ENCODE measurements around the gene POLR1A. TPM values are rescaled to one million over a fixed set of nuclear protein-coding genes. Genes with fewer than 3 reads are reported as not detected.
A peak's percentile ranks its signal among the peaks of the same experiment; 100 is the strongest.

The POLR1A gene
- total and polyA plus RNA-seq, 2 of the 13 experiments (the other 11 are each of a cell fraction or from before 2014, with no cell fraction given) = 7.2 to 39.9 TPM

GRCh38 chr2:86105969-86106945 lies 571 bp upstream of the POLR1A start, which contains the start of gene PTCD3 (continued):
- TF ChIP-seq MTERF4 (CRISPR knock-in tag; IDR thresholded peaks at IDR 0.05) (0 out of 2 replicates have a peak, but pooled peaks have one; percentile 11), NR2C2 (CRISPR knock-in tag; IDR thresholded peaks at IDR 0.05; ENCODE audit: borderline replicate concordance) (peak; percentile 95), SPEN (CRISPR knock-in tag; IDR thresholded peaks at IDR 0.05; ENCODE audit: low read depth) (peak; percentile 35), ZNF383 (CRISPR knock-in tag; IDR thresholded peaks at IDR 0.05; ENCODE audit: borderline replicate concordance) (peak; percentile 92), BHLHE40 (IDR thresholded peaks at IDR 0.05; ENCODE audit: low read length) (peak; percentile 94), ARID2 (CRISPR knock-in tag; IDR thresholded peaks at IDR 0.05; ENCODE audit: borderline replicate concordance) (no peak), ZNF234 (CRISPR knock-in tag; conservative IDR thresholded peaks at IDR 0.05) (no peak), RFX1 (IDR thresholded peaks at IDR 0.05) (no peak), NFIC (IDR thresholded peaks at IDR 0.05; ENCODE audit: low read length) (0 out of 2 replicates have a peak, but pooled peaks have one; percentile 72), NFRKB (IDR thresholded peaks at IDR 0.05) (peak; percentile 86), ZNF816 (CRISPR knock-in tag; IDR thresholded peaks at IDR 0.05; ENCODE audit: borderline replicate concordance) (no peak; the same call in 1 of the 2 replicates), ZBTB4 (CRISPR knock-in tag; IDR thresholded peaks at IDR 0.05; ENCODE audit: borderline replicate concordance) (no peak), RFX3 (CRISPR knock-in tag; IDR thresholded peaks at IDR 0.05) (no peak), AHR (CRISPR knock-in tag; IDR thresholded peaks at IDR 0.05) (no peak; the same call in 1 of the 2 replicates), KAT7 (CRISPR knock-in tag; IDR thresholded peaks at IDR 0.05; ENCODE audit: borderline replicate concordance) (peak; percentile 57; the same call in 1 of the 2 replicates), JUN (CRISPR knock-in tag; IDR thresholded peaks at IDR 0.05) (no peak; the same call in 1 of the 2 replicates), ZBTB37 (CRISPR knock-in tag; IDR thresholded peaks at IDR 0.05) (0 out of 2 replicates have a peak, but pooled peaks have one; percentile 48), ZNF598 (CRISPR knock-in tag; IDR thresholded peaks at IDR 0.05; ENCODE audit: borderline replicate concordance) (peak; percentile 86), ZNF317 (CRISPR knock-in tag; IDR thresholded peaks at IDR 0.05) (peak; percentile 8; the same call in 1 of the 2 replicates), REL (CRISPR knock-in tag; conservative IDR thresholded peaks at IDR 0.05) (no peak), MXD3 (CRISPR knock-in tag; IDR thresholded peaks at IDR 0.05) (peak; percentile 67; the same call in 1 of the 2 replicates), MXD1 (CRISPR knock-in tag; IDR thresholded peaks at IDR 0.05) (no peak; the same call in 1 of the 2 replicates)
